GM12878 (cell line): ENCODE measurements around the gene DESI2.

Source experiments
- BACH1 ChIP-seq: fragments of 450-650 bp; IDR thresholded peaks from 2 replicates; pipeline ENCODE4 v1.6.1; 2017; ENCODE audit warnings: mild to moderate bottlenecking, borderline replicate concordance
- ETV6 ChIP-seq, 2 experiments: fragments of 450-650 bp in 1 of 2; IDR thresholded peaks in 1 of 2; conservative IDR thresholded peaks in 1 of 2; 2 replicates each; pipeline ENCODE4 v1.6.1; 2014; ENCODE audit warnings: antibody characterized with exemption in 1 of 2, borderline replicate concordance in 1 of 2, low read depth in 1 of 2, mild to moderate bottlenecking in 1 of 2, moderate library complexity in 1 of 2
- FOS ChIP-seq: IDR thresholded peaks from 3 replicates; pipeline ENCODE4 v1.6.1; 2011; ENCODE audit warnings: borderline replicate concordance; ENCODE audit not compliant: insufficient read length; ENCODE audit errors: extremely low read depth
- FOXK2 ChIP-seq: fragments of 450-650 bp; IDR thresholded peaks from 2 replicates; pipeline ENCODE4 v1.6.1; 2017; ENCODE audit warnings: mild to moderate bottlenecking, moderate library complexity
- GABPA ChIP-seq: IDR thresholded peaks from 2 replicates; pipeline ENCODE4 v1.6.1; 2014; ENCODE audit warnings: antibody characterized with exemption, low read depth, mild to moderate bottlenecking, inconsistent platforms
- POLR2A ChIP-seq: IDR thresholded peaks from 2 replicates; pipeline ENCODE4 v1.6.1; 2011; ENCODE audit warnings: low read depth, mild to moderate bottlenecking, low read length
- RCOR1 ChIP-seq: conservative IDR thresholded peaks from 2 replicates; pipeline ENCODE4 v1.6.1; 2012; ENCODE audit warnings: low read depth, low read length, improper control_type of control experiment
- SMC3 ChIP-seq: IDR thresholded peaks from 2 replicates; pipeline ENCODE4 v1.6.1; 2011; ENCODE audit warnings: low read length, improper control_type of control experiment, borderline replicate concordance
- TF ChIP-seq, protein P1 (sequence below): IDR thresholded peaks from 2 replicates; pipeline ENCODE4 v1.6.1; 2012; ENCODE audit warnings: mild to moderate bottlenecking, low read depth, low read length

GRCh38 chr1:244704107-244704506, 51.2 kb downstream of the DESI2 start:
- TF ChIP-seq RCOR1 (no peak), POLR2A (no peak), FOXK2 (no peak), FOS (no peak), SMC3 (no peak), BACH1 (no peak), GABPA (no peak), ETV6 (conservative IDR thresholded peaks at IDR 0.05 in 1 of 2, IDR thresholded peaks at IDR 0.05 in 1 of 2; ENCODE audit: borderline replicate concordance in 1 of 2, low read depth in 1 of 2) (no peak)
- TF ChIP-seq, protein P1, sequence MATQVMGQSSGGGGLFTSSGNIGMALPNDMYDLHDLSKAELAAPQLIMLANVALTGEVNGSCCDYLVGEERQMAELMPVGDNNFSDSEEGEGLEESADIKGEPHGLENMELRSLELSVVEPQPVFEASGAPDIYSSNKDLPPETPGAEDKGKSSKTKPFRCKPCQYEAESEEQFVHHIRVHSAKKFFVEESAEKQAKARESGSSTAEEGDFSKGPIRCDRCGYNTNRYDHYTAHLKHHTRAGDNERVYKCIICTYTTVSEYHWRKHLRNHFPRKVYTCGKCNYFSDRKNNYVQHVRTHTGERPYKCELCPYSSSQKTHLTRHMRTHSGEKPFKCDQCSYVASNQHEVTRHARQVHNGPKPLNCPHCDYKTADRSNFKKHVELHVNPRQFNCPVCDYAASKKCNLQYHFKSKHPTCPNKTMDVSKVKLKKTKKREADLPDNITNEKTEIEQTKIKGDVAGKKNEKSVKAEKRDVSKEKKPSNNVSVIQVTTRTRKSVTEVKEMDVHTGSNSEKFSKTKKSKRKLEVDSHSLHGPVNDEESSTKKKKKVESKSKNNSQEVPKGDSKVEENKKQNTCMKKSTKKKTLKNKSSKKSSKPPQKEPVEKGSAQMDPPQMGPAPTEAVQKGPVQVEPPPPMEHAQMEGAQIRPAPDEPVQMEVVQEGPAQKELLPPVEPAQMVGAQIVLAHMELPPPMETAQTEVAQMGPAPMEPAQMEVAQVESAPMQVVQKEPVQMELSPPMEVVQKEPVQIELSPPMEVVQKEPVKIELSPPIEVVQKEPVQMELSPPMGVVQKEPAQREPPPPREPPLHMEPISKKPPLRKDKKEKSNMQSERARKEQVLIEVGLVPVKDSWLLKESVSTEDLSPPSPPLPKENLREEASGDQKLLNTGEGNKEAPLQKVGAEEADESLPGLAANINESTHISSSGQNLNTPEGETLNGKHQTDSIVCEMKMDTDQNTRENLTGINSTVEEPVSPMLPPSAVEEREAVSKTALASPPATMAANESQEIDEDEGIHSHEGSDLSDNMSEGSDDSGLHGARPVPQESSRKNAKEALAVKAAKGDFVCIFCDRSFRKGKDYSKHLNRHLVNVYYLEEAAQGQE: no peak
